Ascending aorta (tissue), 2 donors: ENCODE results near the gene KCND3. TPM values are rescaled to one million over a fixed set of nuclear protein-coding genes. Genes with fewer than 3 reads are reported as not detected.

Experiments
- DNase-seq, 2 donors: peaks; one replicate each; pipeline ENCODE4 v3.0.0-alpha.2; 2019; ENCODE audit warnings: low spot score in 2 of 2
- H3K27ac ChIP-seq, 2 donors: fragments of 200-600 bp; sonication (generic); one replicate each; pipeline ENCODE4 v1.5.1; 2016 to 2017; ENCODE audit warnings: mild to moderate bottlenecking in 1 of 2
- H3K27me3 ChIP-seq: fragments of 200-600 bp; sonication (generic); one replicate; pipeline ENCODE4 v1.5.1; 2017
- H3K36me3 ChIP-seq, 2 donors: fragments of 200-600 bp; sonication (generic); one replicate each; pipeline ENCODE4 v1.5.1; 2016
- H3K4me1 ChIP-seq, 2 donors: fragments of 200-600 bp; sonication (generic); one replicate each; pipeline ENCODE4 v1.5.1; 2016 to 2017; ENCODE audit warnings: mild to moderate bottlenecking in 1 of 2
- H3K4me3 ChIP-seq, 2 donors: fragments of 200-600 bp; sonication (generic); one replicate each; pipeline ENCODE4 v1.5.1; 2016 to 2017; ENCODE audit warnings: mild to moderate bottlenecking in 1 of 2
- H3K9me3 ChIP-seq, 2 donors: fragments of 200-600 bp; sonication (generic); one replicate each; pipeline ENCODE4 v1.5.1; 2016
- intact Hi-C: fragments of 100-400 bp; cut with DNase I; formaldehyde crosslinking; loops from one replicate; pipeline ENCODE4 v1.15.1; 2023
- total RNA-seq: library from RNA; depleted of rRNA; stranded (reverse); fragments of >200 nt; gene quantifications from one replicate; pipeline ENCODE4 v1.1.0, GENCODE V29; 2016
- TF ChIP-seq, protein P1 (sequence below), 3 experiments: fragments of 200-600 bp in 2 of 3; fragments of 450-650 bp in 1 of 3; sonication (generic) in 2 of 3; IDR thresholded peaks; one replicate each; pipeline ENCODE4 v1.5.1; 2016 to 2019; ENCODE audit warnings: antibody characterized with exemption in 3 of 3, mild to moderate bottlenecking in 1 of 3, moderate library complexity in 1 of 3

The KCND3 gene
- total RNA-seq, 1 donor from 2014 or later: 13.3 TPM

- Histone ChIP-seq H3K36me3 (peaks cover 0 to 10% of the 10 kb centered on the region in 2 donors), H3K4me1 (no peaks in the 10 kb centered on the region), H3K27ac (no peak overlapping the region), H3K27me3 (no peaks in the 10 kb centered on the region), H3K4me3 (no peak overlapping the region), H3K9me3 (no peaks in the 10 kb centered on the region)
- TF ChIP-seq, protein P1, sequence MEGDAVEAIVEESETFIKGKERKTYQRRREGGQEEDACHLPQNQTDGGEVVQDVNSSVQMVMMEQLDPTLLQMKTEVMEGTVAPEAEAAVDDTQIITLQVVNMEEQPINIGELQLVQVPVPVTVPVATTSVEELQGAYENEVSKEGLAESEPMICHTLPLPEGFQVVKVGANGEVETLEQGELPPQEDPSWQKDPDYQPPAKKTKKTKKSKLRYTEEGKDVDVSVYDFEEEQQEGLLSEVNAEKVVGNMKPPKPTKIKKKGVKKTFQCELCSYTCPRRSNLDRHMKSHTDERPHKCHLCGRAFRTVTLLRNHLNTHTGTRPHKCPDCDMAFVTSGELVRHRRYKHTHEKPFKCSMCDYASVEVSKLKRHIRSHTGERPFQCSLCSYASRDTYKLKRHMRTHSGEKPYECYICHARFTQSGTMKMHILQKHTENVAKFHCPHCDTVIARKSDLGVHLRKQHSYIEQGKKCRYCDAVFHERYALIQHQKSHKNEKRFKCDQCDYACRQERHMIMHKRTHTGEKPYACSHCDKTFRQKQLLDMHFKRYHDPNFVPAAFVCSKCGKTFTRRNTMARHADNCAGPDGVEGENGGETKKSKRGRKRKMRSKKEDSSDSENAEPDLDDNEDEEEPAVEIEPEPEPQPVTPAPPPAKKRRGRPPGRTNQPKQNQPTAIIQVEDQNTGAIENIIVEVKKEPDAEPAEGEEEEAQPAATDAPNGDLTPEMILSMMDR (IDR thresholded peaks at IDR 0.05): no peak
- no peak for DNase-seq
- intact Hi-C loops: loop anchor here (10.0 kb wide), 1 partner anchor 554 kb away; the partner anchor contains the start of gene CHI3L2
Measured at GRCh38 chr1:111778541-111779051, 210.9 kb downstream of the KCND3 start.

DNA sequence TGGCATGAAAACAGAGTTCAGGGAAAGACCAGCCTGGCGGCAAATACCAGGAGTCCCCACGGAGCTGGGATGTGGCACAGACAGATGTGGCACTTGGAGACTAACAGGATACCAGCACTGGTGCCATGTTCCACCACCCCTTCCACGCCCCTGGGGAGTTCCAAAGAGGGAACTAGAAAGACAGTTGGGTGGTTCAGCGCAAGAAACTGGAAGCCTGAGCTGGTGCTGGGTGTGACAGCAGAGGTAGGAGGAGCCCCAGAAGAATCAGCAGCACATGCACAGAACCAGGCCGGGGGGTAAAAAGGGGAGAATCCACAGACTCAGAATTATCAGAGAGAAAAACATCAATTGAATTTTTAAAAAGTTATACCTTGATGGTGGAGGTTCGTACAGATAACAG is 211.4 kb downstream of the KCND3 start:
- H3K27me3 ChIP-seq: no peaks in the 10 kb centered on the region
- no peaks in the 10 kb centered on the region for H3K4me1 ChIP-seq
- H3K4me3 ChIP-seq: no peak overlapping the region
- H3K9me3 ChIP-seq: no peaks in the 10 kb centered on the region
- peaks cover 0 to 10% of the 10 kb centered on the region in 2 donors for H3K36me3 ChIP-seq
- DNase-seq: no peak
- TF ChIP-seq, protein P1 (IDR thresholded peaks at IDR 0.05): no peak
- intact Hi-C loops: loop anchor here (10.0 kb wide), 1 partner anchor 553 kb away; the partner anchor contains the start of gene CHI3L2
- no peak overlapping the region for H3K27ac ChIP-seq

DNA sequence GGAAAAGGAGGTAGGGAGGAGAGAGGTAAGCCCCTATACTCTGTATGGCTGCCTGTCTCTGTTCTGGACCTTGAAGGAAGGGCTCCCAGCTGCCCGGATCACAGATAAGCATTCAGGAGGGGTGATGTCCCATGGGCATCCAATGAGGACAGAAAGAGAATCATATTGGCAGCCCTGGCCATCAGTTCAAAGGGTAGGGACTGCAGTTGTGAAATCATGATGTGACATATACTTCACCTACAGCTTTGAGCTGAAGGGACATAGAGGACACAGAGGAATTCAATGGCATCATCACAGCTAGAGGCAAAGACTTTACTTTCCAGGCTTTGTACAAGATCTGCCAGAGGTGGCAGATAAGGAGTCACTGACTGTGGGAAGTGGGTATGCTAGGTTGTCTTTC is 212.2 kb downstream of the KCND3 start:
- no peak for DNase-seq
- intact Hi-C loops: loop anchor here (10.0 kb wide), 1 partner anchor 552 kb away; the partner anchor contains the start of gene CHI3L2
- H3K36me3 ChIP-seq: peaks cover 0 to 10% of the 10 kb centered on the region in 2 donors

GRCh38 chr1:111776861-111777260 is 212.6 kb downstream of the KCND3 start:
- TF ChIP-seq, protein P1 (IDR thresholded peaks at IDR 0.05): no peak
- Histone ChIP-seq H3K9me3 (no peaks in the 10 kb centered on the region), H3K4me3 (no peak overlapping the region), H3K27me3 (no peaks in the 10 kb centered on the region), H3K27ac (no peak overlapping the region), H3K36me3 (peaks cover 0 to 10% of the 10 kb centered on the region in 2 donors), H3K4me1 (no peaks in the 10 kb centered on the region)
- no peak for DNase-seq
- intact Hi-C loops: loop anchor here (10.0 kb wide), 1 partner anchor 552 kb away; the partner anchor contains the start of gene CHI3L2

More for the DNA sequence above, 212.2 kb downstream of the KCND3 start:
- Histone ChIP-seq H3K4me1 (no peaks in the 10 kb centered on the region), H3K27ac (no peak overlapping the region), H3K9me3 (no peaks in the 10 kb centered on the region), H3K4me3 (no peak overlapping the region), H3K27me3 (no peaks in the 10 kb centered on the region)
- TF ChIP-seq, protein P1 (IDR thresholded peaks at IDR 0.05): no peak

DNA sequence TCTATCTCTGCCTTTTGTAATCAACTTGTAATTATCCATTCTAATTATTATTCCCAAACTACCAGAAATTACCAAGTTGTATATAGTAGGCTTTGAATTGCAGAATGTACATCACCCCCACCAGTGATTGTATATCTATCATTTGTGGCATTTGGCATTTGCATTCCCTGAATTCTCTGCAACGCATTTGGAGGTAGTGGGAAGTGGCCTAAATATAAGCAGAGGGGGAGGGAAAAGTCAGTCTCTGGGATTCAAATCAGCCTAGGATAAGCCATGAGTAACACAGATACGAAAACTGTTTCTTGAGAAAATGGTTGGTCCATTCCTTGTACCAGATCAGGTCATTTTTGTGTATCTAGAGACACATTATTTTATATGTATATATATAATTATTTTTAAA is 213.1 kb downstream of the KCND3 start:
- DNase-seq: no peak
- Histone ChIP-seq H3K27ac (no peak overlapping the region), H3K27me3 (no peaks in the 10 kb centered on the region), H3K4me3 (no peak overlapping the region), H3K9me3 (no peaks in the 10 kb centered on the region), H3K36me3 (peaks cover 0 to 10% of the 10 kb centered on the region in 2 donors), H3K4me1 (no peaks in the 10 kb centered on the region)
- TF ChIP-seq, protein P1 (IDR thresholded peaks at IDR 0.05): no peak
- intact Hi-C loops: loop anchor here (10.0 kb wide), 1 partner anchor 552 kb away; the partner anchor contains the start of gene CHI3L2
